Measurements from ENCODE around the gene ZNF536. TPM values are rescaled to one million over a fixed set of nuclear protein-coding genes. Genes with fewer than 3 reads are reported as not detected.

ZNF536 gene
- total RNA-seq, 6 donors from 2014 or later, result 0.34 to 0.78 (median 0.71) TPM; not detected in 2

DNA sequence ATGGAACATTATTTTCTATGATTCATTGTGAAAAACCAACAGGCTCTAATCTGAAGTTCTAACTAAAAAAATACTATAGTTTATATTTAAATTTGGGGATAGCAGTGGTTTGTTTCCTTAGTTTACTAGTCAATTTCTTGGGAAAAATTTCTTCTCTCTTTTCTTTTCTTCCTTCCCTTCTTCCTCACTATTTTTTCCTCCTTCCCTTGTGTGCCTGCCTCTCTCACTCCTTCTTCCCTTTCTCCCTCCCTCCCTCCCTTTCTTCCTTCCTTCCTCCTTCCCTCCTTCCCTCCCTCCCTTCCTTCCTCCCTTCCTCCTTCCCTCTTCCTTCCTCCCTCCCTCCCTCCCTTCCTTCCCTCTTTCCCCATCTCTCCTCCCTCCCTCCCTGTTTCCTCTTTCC, 226.5 kb downstream of the ZNF536 start:
- no peaks in the 10 kb centered on the region for H3K4me1 ChIP-seq
- no peaks in the 10 kb centered on the region for H3K36me3 ChIP-seq
- TF ChIP-seq, protein P1, sequence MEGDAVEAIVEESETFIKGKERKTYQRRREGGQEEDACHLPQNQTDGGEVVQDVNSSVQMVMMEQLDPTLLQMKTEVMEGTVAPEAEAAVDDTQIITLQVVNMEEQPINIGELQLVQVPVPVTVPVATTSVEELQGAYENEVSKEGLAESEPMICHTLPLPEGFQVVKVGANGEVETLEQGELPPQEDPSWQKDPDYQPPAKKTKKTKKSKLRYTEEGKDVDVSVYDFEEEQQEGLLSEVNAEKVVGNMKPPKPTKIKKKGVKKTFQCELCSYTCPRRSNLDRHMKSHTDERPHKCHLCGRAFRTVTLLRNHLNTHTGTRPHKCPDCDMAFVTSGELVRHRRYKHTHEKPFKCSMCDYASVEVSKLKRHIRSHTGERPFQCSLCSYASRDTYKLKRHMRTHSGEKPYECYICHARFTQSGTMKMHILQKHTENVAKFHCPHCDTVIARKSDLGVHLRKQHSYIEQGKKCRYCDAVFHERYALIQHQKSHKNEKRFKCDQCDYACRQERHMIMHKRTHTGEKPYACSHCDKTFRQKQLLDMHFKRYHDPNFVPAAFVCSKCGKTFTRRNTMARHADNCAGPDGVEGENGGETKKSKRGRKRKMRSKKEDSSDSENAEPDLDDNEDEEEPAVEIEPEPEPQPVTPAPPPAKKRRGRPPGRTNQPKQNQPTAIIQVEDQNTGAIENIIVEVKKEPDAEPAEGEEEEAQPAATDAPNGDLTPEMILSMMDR (IDR thresholded peaks at IDR 0.05), result no peak
- TF ChIP-seq EP300 (IDR thresholded peaks at IDR 0.05), result no peak
- TF ChIP-seq POLR2AphosphoS5 (IDR thresholded peaks at IDR 0.05), result no peak
- no peak for TF ChIP-seq POLR2A (IDR thresholded peaks at IDR 0.05)
- H3K9me3 ChIP-seq, result no peaks in the 10 kb centered on the region
- DNase-seq (no peak), ATAC-seq (ENCODE audit: low FRiP score in 2 of 2) (no peak)
- no peak overlapping the region for H3K27ac ChIP-seq
- no peak overlapping the region for H3K4me3 ChIP-seq
- no peaks in the 10 kb centered on the region for H3K27me3 ChIP-seq

DNA sequence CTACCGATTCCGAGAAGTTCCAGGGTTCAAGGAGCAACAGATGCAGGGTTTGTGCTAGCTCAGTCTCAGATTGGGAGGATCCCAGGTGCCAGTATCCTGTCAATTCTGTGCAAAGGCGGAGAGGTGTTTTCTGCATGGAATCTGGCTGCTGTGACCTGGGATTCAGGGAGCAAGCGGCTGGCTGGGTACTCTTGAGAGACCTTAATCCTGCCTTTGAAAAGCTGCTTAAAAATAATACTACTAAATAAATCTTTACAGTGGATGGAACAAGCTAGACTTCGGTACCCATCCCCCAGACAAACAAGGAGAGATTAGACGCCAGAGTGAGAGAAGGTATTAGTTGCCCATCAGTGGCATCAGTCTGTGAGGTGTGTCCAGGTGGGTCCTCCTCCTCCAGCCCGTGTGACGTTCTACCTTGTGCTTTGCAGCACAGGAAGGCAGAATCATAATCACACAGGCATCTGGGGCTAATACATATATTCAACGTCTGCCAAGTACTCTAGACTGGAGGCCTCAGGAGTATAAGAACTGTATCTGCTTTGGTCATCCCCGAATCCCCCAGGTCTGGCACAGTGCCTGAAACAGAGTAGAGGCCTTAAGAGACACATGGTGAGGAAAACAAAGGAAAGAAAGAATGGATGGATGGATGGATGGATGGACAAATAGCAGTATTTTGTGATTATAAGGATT, 230.6 kb downstream of the ZNF536 start:
- TF ChIP-seq POLR2AphosphoS5 (IDR thresholded peaks at IDR 0.05), result no peak
- TF ChIP-seq, protein P1 (IDR thresholded peaks at IDR 0.05), result no peak
- TF ChIP-seq POLR2A (IDR thresholded peaks at IDR 0.05), result no peak
- TF ChIP-seq EP300 (IDR thresholded peaks at IDR 0.05), result no peak

DNA sequence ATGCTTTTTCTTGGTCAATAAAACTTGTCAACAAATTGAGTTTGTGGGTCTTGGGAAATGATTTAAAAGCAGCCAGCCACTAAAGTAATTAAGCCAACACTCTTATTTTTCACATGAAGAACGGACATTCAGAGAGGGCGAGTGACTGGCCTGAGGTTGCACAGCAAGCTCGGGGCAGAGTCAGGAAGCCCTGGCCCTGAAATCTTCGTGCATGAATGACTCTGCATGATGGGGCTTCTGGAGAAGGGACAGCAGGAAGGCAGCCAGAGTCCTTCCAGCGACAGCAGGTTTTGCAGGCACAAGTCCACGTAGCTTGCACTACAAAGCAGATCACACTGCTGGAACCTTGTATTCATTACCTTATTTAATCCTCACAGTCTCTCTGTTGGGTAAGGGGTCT, 232.5 kb downstream of the ZNF536 start:
- TF ChIP-seq, protein P1 (IDR thresholded peaks at IDR 0.05), result no peak
- TF ChIP-seq POLR2AphosphoS5 (IDR thresholded peaks at IDR 0.05) (no peak), EP300 (IDR thresholded peaks at IDR 0.05) (no peak)

More for the DNA sequence above, 230.6 kb downstream of the ZNF536 start:
- DNase-seq (no peak), ATAC-seq (ENCODE audit: low FRiP score in 2 of 2) (no peak)
- H3K9me3 ChIP-seq, result no peaks in the 10 kb centered on the region
- H3K4me3 ChIP-seq, result no peak overlapping the region
- WGBS, 2 donors, result 73 to 82% methylated on average over 6 to 10 of the region's 10 CpGs
- H3K36me3 ChIP-seq, result no peaks in the 10 kb centered on the region
- H3K27me3 ChIP-seq, result no peaks in the 10 kb centered on the region
- no peak overlapping the region for H3K27ac ChIP-seq
- no peaks in the 10 kb centered on the region for H3K4me1 ChIP-seq

DNA sequence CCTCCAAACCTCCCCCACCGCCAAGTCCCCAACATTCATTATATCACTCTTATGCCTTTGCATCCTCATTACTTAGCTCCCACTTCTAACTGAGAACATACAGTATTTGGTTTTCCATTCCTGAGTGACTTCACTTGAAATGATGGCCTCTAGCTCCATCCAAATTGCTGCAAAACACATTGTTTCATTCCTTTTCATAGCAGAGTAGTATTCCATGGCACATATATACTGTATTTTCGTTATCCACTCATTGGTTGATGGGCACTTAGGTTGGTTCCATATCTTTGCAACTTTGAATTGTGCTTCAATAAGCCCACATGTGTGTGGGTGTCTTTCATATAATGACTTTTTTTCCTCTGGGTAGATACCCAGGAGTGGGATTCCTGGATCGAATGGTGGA, 233.1 kb downstream of the ZNF536 start:
- WGBS, 2 donors, result 86% methylated on average over 3 of the region's 3 CpGs
- no peak for ATAC-seq (ENCODE audit: low FRiP score in 2 of 2)
- Histone ChIP-seq H3K4me1 (no peaks in the 10 kb centered on the region), H3K4me3 (no peak overlapping the region), H3K36me3 (no peaks in the 10 kb centered on the region), H3K27me3 (no peaks in the 10 kb centered on the region), H3K9me3 (no peaks in the 10 kb centered on the region), H3K27ac (no peak overlapping the region)
- no peak for TF ChIP-seq POLR2AphosphoS5 (IDR thresholded peaks at IDR 0.05)
- TF ChIP-seq EP300 (IDR thresholded peaks at IDR 0.05), result no peak
- no peak for TF ChIP-seq POLR2A (IDR thresholded peaks at IDR 0.05)
- TF ChIP-seq, protein P1 (IDR thresholded peaks at IDR 0.05), result no peak
- no peak for DNase-seq

More for the DNA sequence above, 232.5 kb downstream of the ZNF536 start:
- Histone ChIP-seq H3K27me3 (no peaks in the 10 kb centered on the region), H3K4me3 (no peak overlapping the region), H3K4me1 (no peaks in the 10 kb centered on the region), H3K27ac (no peak overlapping the region), H3K36me3 (no peaks in the 10 kb centered on the region), H3K9me3 (no peaks in the 10 kb centered on the region)
- ATAC-seq (ENCODE audit: low FRiP score in 2 of 2) (no peak), DNase-seq (no peak)
- WGBS, 2 donors, result 80 to 83% methylated on average over 5 to 6 of the region's 6 CpGs
